ENCODE data around the gene PDK3.

PDK3 gene

GRCh38 chrX:24478509-24478908 is 13.4 kb downstream of the PDK3 start:
- no peak for TF ChIP-seq CTCF (IDR thresholded peaks at IDR 0.05; ENCODE audit: low read depth, low read length, missing control alignments)
- no peak overlapping the region for H3K4me3 ChIP-seq (replicated peaks; ENCODE audit: low read depth, low read length)
- DNase-seq (ENCODE audit: extremely low read depth, low read depth) = no peak

- DNase-seq (ENCODE audit: extremely low read depth, low read depth) = no peak
- H3K4me3 ChIP-seq (replicated peaks; ENCODE audit: low read depth, low read length) = no peak overlapping the region
- TF ChIP-seq CTCF (IDR thresholded peaks at IDR 0.05; ENCODE audit: low read depth, low read length, missing control alignments) = no peak
Measured at GRCh38 chrX:24479924-24480323, 14.8 kb downstream of the PDK3 start.

- TF ChIP-seq CTCF (IDR thresholded peaks at IDR 0.05; ENCODE audit: low read depth, low read length, missing control alignments) = no peak
- no peak overlapping the region for H3K4me3 ChIP-seq (replicated peaks; ENCODE audit: low read depth, low read length)
- no peak for DNase-seq (ENCODE audit: extremely low read depth, low read depth)
Measured at GRCh38 chrX:24480400-24480865, 15.3 kb downstream of the PDK3 start.

GRCh38 chrX:24482823-24483415 is 17.8 kb downstream of the PDK3 start:
- H3K4me3 ChIP-seq (replicated peaks; ENCODE audit: low read depth, low read length) = no peak overlapping the region
- DNase-seq (ENCODE audit: extremely low read depth, low read depth) = no peak
- TF ChIP-seq CTCF (IDR thresholded peaks at IDR 0.05; ENCODE audit: low read depth, low read length, missing control alignments) = no peak

- no peak overlapping the region for H3K4me3 ChIP-seq (replicated peaks; ENCODE audit: low read depth, low read length)
- no peak for DNase-seq (ENCODE audit: extremely low read depth, low read depth)
- no peak for TF ChIP-seq CTCF (IDR thresholded peaks at IDR 0.05; ENCODE audit: low read depth, low read length, missing control alignments)
Measured at GRCh38 chrX:24483596-24483995, 18.5 kb downstream of the PDK3 start.

GRCh38 chrX:24485323-24485722 is 20.2 kb downstream of the PDK3 start:
- no peak for DNase-seq (ENCODE audit: extremely low read depth, low read depth)
- H3K4me3 ChIP-seq (replicated peaks; ENCODE audit: low read depth, low read length) = no peak overlapping the region
- TF ChIP-seq CTCF (IDR thresholded peaks at IDR 0.05; ENCODE audit: low read depth, low read length, missing control alignments) = no peak
